OCI-LY1 (cell line): Measurements from ENCODE around the gene KCTD4.

Source experiments
- CTCF ChIP-seq: fragments of 200-600 bp; sonication (generic), shearing (Covaris generic); IDR thresholded peaks from 2 replicates; pipeline ENCODE4 v1.5.1; 2017; ENCODE audit warnings: mild to moderate bottlenecking, antibody characterized with exemption, low read length, moderate library complexity, mixed read lengths
- EZH2 ChIP-seq: fragments of 200-600 bp; sonication (generic), shearing (Covaris generic); IDR thresholded peaks from 2 replicates; pipeline ENCODE4 v1.8.0; 2017; ENCODE audit warnings: borderline replicate concordance, mixed run types, mild to moderate bottlenecking, antibody characterized with exemption, low read length, moderate library complexity, mixed read lengths

- TF ChIP-seq CTCF: no peak
- no peak for TF ChIP-seq EZH2
Measured at GRCh38 chr13:45167611-45168554, 33.0 kb downstream of the KCTD4 start.
